AG10803 (cell line): Measurements from ENCODE around the gene NUFIP1.
"Not testable (repeated sequence)": the region's sequence is repeated elsewhere in the genome, so short reads cannot be mapped to it uniquely, and the experiment has no call there.

ENCODE experiments used
- DNase-seq: peaks from one replicate; pipeline ENCODE4 v3.0.0; 2010; ENCODE audit warnings: low read depth
- H3K4me3 ChIP-seq: 2 replicates; pipeline ENCODE4 v1.5.1; 2011; ENCODE audit warnings: mild to moderate bottlenecking, low read length, control low read depth
- TF ChIP-seq, protein P1 (sequence below): conservative IDR thresholded peaks from 2 replicates; pipeline ENCODE4 v1.5.1; 2011; ENCODE audit warnings: mild to moderate bottlenecking, low read length, control low read depth, inconsistent platforms

Gene NUFIP1

DNA sequence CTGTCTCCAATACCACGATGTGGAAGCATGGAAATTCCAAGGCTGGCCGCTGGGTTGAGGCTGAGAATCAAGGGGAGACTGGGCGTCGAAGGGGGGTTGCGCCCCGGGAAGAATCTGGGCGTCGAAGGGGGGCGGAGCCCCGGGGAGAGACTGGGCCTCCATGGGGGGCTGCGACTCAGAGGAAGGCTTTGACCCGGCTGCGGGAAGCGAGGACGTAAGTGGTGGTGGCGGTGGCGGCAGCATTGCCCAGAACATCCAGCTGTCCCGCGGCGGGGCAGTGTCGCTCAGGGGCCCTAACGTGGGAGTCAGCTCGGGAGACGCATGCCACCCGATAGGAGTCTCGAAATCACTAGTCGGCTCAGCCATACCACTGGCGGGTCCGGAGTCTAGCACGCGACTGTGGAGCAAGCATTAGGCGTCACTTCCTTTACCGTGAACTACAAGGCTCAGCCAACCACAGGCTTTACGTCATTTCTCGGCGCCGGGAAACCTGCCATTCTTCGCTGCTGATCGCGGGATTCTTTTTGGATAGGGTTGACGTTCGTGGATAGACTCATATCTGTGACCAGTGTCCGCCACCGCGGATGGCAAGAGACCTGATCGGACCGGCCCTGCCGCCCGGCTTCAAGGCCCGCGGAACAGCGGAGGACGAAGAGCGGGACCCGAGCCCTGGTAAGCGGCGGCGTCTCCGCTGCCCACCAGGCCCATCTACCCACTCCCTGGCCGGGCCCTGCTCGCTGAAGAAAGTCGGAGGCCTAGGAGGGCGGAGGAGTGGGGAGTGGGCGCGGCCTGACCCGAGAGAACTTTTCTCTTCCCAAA, at the start of gene NUFIP1, which contains the start of gene GPALPP1:
TSS of gene NUFIP1 (minus strand) at position 401 of the 819 bp plus-strand sequence. CDS start at position 366, 35 bp downstream.
TSS of gene GPALPP1 (plus strand) at position 468 of the 819 bp plus-strand sequence. CDS start at position 585, 117 bp downstream.
- DNase-seq: peak; percentile 92
- TF ChIP-seq, protein P1, sequence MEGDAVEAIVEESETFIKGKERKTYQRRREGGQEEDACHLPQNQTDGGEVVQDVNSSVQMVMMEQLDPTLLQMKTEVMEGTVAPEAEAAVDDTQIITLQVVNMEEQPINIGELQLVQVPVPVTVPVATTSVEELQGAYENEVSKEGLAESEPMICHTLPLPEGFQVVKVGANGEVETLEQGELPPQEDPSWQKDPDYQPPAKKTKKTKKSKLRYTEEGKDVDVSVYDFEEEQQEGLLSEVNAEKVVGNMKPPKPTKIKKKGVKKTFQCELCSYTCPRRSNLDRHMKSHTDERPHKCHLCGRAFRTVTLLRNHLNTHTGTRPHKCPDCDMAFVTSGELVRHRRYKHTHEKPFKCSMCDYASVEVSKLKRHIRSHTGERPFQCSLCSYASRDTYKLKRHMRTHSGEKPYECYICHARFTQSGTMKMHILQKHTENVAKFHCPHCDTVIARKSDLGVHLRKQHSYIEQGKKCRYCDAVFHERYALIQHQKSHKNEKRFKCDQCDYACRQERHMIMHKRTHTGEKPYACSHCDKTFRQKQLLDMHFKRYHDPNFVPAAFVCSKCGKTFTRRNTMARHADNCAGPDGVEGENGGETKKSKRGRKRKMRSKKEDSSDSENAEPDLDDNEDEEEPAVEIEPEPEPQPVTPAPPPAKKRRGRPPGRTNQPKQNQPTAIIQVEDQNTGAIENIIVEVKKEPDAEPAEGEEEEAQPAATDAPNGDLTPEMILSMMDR: peak; percentile 9; the same call in 1 of the 2 replicates
- H3K4me3 ChIP-seq: peak within 1 kb of the TSS; percentile 96

DNA sequence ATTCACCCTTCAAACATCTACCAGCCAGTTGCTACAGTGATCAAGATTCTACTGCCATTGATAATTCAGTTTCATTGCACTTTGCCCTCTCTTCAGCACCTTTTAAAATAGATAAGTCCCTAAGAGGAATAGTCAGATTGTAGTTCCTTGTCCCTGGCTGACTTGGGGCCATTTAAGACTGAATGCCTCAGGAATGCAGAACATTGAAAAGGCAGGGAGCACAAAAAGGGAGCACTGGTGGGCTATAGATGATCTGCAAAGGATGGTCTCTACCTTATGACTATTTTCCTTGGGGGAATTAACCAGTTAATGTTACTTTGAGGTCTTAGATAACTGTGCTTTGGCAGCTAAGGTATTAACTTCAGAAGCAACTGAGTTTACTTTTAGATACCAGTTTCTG, 46.9 kb upstream of the NUFIP1 start:
- TF ChIP-seq, protein P1: no peak
- DNase-seq: no peak
- no peak overlapping the region for H3K4me3 ChIP-seq

DNA sequence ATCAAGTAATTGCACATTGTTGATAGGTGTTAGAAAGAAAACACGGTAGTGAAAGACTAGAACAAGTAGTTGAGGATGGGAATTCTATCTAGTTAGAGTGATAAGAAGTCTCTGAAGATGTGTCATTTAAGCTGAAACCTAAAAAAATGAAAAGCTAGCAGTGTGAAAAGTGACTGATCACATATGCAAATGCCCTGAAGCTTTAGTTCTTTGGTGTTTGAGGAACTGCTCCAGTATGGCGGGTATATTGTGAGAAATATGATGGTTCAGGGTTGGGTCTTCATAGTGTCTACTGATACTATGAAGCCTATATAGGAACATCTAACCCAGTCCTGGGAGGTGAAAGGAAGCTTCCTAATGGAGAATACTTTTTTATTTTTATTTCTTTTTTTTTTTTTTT, 45.1 kb upstream of the NUFIP1 start:
- TF ChIP-seq, protein P1: no peak
- DNase-seq: no peak
- no peak overlapping the region for H3K4me3 ChIP-seq

DNA sequence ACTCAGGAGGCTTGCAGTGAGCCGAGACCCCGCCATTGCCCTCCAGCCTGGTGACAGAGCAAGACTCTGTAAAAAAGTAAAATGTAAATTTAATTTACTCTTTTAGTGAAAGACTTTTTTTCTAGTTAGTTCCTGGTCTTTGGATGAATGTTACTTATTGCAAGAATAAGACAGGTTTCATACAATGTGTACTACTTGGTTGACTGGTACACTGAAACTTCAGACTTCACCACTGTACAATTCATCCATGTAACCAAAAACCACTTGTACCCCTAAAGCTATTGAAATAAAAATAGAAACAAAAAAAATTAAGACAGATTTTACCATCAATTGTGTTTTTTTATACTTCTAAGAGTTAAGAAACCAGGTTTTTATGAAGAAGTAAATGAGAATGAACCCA, 35.6 kb upstream of the NUFIP1 start:
- no peak for DNase-seq
- TF ChIP-seq, protein P1: no peak

DNA sequence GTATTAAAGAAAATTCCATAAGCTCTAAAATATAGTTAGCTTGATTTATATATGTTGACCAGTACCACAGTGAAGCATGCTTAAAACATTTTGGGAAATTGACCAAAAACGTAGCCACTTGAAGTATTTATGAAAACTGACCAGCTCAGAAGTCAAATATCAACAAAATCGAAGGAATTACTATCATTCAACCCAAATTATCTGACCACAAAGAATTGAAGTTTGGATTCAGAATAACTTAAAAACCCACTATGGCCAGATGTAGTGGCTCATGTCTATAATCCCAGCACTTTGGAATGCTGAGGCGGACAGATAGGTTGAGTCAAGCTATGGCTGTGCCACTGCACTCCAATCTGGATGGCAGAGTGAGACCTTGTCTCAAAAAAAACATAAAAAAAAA, 32.0 kb upstream of the NUFIP1 start:
- TF ChIP-seq, protein P1: no peak
- peak; percentile 9 for DNase-seq
- H3K4me3 ChIP-seq: no peak overlapping the region

More for the DNA sequence above, 35.6 kb upstream of the NUFIP1 start:
- no peak overlapping the region for H3K4me3 ChIP-seq

DNA sequence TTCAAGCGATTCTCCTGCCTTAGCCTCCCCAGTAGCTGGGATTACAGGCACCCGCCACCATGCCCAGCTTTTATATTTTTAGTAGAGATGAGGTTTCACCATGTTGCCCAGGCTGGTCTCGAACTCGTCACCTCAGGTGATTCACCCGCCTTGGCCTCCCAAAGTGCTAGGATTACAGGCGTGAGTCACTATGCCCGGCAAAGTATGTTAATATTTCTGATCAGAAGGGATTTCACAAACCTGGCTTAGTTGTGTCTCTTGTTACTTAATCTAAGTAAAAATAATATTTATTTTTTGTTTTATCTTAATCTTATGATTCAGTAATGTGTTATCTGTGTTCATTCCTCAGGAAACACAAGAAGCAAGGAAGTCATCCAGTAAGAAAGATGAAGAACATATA, 30.7 kb upstream of the NUFIP1 start:
- not testable (repeated sequence) for H3K4me3 ChIP-seq, DNase-seq

DNA sequence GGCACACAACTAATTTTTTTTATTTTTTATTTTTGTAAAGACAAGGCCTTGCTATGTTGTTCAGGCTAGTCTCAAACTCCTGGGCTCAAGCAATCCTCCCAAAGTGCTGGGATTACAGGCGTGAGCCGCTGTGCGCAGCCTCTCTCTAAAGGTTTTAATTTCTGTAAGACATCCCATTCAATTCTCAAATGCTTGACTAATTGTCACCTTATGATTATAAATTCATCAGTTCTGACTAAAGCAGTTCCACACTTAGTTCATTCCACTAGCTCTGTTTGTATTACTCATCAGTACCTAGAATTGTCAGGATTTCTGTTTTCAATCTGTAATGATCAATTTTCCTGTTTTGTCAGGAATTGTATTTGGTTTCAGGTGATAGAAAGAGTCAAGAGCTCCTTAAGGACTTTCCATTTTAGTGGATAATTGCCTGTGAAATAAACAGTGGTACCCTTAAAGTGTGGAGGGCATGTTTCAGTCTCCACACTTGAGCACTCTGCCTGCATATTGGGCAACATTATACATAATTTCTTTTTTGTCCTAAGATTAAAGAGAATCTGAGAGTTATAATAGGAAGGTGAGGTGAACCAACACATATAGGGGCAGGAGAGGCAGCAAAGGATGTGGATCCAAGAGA, 27.6 kb upstream of the NUFIP1 start:
- DNase-seq: no peak
- H3K4me3 ChIP-seq: no peak overlapping the region
- TF ChIP-seq, protein P1: no peak
